22Rv1 (cell line): ENCODE results near the gene ERFE.

Source experiments
- CTCF ChIP-seq: fragments of 450-650 bp; IDR thresholded peaks from 2 replicates; pipeline ENCODE4 v1.5.1; 2017; ENCODE audit warnings: mild to moderate bottlenecking
- ZFX ChIP-seq: fragments of 450-650 bp; IDR thresholded peaks from 2 replicates; pipeline ENCODE4 v1.6.1; 2017; ENCODE audit warnings: antibody characterized with exemption, borderline replicate concordance

- no peak for TF ChIP-seq CTCF
- no peak for TF ChIP-seq ZFX
Measured at GRCh38 chr2:238157506-238158017, 1.2 kb upstream of the ERFE start.
